GM18499 (cell line): ENCODE data around the gene SYTL1.

Experiments used
- ATAC-seq: cut with Tn5 transposase; IDR thresholded peaks from one replicate; pipeline ENCODE4 v1.9.1; 2021; ENCODE audit warnings: moderate number of reproducible peaks; ENCODE audit not compliant: insufficient read depth, unreplicated experiment

The SYTL1 gene

DNA sequence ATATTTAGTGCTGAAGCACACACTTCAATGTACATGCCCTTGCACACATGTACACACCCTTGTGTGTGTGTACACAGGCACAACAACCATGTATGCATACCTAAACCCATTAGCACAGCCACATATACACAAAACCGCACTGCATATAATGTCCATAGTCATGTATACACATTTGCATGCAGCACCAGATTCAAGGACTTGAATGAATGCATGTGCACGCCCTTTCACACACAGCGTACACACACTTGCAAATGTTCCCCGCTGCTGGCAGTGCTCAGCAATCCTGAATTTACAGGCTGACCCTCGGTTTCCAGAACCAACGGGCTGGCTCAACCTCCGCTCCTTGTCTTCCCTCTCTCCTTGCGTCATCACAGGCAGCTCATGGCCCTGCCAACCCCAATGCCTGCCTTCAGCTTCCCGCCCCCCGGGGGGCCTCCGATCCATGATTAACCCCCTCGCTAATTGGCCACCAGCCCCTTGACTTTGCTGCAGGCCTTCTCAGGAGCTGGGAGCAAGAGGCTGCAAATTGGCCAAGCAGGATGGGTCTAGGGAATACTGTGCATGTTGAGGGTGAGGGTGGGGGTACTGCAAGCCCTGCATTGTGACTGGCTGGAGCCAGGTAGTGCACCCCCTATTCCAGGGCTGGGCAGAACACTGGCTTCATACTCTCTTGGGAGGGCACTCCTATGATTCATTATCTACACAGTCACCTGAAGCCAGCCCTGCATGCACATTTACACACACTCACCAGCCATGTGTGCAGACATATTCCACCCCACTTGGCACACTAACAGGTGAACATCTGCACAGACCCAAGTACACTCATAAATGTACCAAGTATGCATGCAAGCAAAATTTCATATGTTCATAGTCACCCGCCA lies 58.5 kb downstream of the SYTL1 start:
- no peak for ATAC-seq

DNA sequence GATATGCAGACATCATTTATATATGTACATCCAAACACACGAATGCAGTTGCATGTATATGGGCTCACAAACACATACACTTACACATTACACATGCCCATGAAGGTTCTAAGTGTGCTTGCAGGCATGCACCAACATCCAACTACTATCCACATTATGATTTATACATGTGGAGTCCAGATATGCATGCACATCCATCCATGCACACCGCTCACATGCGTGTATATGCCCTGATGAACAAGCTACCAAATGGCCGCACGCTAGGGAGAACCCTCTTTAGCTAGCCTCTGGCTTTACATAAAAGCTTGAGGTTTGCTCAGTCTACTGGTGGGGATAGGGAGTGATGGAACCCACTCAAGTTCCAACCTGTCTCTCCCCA lies 59.1 kb downstream of the SYTL1 start:
- ATAC-seq, result no peak

DNA sequence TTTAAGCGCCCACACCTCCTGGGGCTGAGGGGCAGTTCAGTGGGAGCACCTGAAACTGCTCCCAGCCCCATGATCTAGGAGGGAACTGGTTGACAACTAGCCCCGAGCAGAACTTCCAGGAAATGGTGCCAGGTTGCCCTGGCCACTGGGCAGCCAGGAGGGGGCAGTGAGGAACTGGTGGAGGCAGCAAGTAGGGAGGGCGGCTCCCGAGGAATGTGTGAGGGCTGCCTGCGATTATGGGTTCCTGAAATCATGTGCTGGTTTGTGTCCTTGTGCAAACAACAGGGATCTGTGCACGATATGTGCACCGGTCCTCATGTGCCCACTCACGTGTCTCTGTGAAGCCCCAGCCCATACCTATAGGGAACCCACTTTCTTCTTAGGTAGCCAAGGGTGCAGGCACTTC lies 60.5 kb downstream of the SYTL1 start:
- no peak for ATAC-seq

DNA sequence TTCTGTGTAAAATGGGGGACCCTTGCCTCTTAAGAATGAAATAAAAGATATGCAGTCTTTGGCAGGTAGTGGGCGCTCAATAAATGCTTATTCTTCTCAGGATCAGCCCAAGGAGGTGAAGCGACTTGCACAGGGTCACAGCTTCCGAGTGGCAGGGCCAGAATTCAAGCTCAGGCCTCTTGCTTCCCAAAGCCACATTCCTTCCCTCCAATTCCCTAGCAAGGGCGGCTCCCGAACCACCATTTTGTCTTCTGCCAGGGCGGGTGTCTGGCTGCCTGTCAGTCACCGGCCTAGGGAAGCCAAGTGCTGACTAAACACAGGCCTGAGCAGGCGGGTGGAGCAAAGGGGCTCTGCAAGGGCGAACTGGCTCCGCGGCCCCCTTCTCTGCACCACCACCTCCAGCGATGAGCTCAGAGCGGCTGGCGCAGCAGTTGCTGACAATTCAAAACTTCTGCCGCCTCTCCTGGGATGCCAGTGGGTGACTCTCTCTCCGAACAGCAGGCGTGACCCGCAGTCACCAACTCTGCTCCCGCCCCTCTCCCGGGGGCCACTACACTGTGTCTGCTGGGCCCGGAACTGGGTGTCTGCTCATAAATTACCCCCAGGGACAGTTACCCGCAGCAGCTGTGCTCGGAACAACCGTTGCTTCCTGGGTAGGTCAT lies 61.4 kb downstream of the SYTL1 start:
- ATAC-seq, result no peak
